Cardiac septum (tissue), 1 donor: Measurements from ENCODE around the gene SMOC2. TPM values are rescaled to one million over a fixed set of nuclear protein-coding genes. Genes with fewer than 3 reads are reported as not detected.

Experiments used
- DNase-seq: peaks from one replicate; pipeline ENCODE4 v3.0.0-alpha.2; 2020; ENCODE audit warnings: low spot score
- intact Hi-C: fragments of 100-400 bp; cut with DNase I; formaldehyde crosslinking; loops from one replicate; pipeline ENCODE4 v1.14.0; 2022
- total RNA-seq: library from RNA; stranded (reverse); fragmentation: NEBNext Ultra II Directional; extraction: Animal tissue kit (Norgen Biotek cat#: 25700); gene quantifications from one replicate; pipeline ENCODE4 v1.2.1, GENCODE V29; 2021
- donor health status: DM: no; HTN: no; CAD: no.

Gene SMOC2
- total RNA-seq, 1 donor from 2014 or later = 37.2 TPM

DNA sequence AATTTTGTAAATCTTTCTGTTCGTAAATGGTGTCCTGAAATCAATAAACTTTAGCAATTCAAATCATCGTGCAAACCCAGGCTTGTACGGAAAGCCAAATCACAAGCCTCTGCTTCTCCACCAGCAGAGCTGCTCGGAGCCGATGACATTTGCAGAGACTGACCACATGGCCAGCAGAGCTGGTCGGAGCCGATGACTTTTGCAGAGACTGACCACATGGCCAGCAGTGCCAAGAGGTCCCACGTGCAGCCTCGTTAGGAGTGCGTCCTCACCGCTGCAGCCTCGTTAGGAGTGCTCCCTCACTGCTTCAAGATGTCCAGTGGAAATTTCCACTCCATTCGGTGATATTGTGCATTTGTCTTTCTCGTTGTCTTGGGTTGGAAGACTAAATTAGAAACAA is 28.5 kb downstream of the SMOC2 start:
- DNase-seq = no peak
- intact Hi-C loops = no loop called here

DNA sequence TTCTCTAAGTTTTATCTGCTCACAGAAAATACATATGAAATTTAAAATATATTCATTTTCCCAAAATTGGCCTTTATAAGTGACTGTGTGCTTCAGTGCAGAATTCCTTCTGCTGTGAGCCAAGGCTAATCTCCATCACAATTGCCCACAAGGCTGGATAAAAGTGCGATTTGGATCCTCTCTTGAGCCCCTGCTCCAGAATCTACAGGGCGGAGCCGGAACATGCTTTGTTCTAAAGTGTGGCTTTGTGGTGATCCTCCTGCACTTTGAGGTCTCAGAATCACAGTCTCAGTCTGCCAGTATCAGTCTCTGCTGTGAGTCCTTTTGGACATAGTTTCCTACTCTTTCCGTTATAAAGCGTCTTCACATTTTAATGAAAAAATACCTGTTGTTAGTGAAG is 28.9 kb downstream of the SMOC2 start:
- intact Hi-C loops = no loop called here
- no peak for DNase-seq

GRCh38 chr6:168472363-168472762 is 31.4 kb downstream of the SMOC2 start:
- intact Hi-C loops = no loop called here
- no peak for DNase-seq

GRCh38 chr6:168473197-168473596 is 32.2 kb downstream of the SMOC2 start:
- DNase-seq = no peak
- intact Hi-C loops = no loop called here

DNA sequence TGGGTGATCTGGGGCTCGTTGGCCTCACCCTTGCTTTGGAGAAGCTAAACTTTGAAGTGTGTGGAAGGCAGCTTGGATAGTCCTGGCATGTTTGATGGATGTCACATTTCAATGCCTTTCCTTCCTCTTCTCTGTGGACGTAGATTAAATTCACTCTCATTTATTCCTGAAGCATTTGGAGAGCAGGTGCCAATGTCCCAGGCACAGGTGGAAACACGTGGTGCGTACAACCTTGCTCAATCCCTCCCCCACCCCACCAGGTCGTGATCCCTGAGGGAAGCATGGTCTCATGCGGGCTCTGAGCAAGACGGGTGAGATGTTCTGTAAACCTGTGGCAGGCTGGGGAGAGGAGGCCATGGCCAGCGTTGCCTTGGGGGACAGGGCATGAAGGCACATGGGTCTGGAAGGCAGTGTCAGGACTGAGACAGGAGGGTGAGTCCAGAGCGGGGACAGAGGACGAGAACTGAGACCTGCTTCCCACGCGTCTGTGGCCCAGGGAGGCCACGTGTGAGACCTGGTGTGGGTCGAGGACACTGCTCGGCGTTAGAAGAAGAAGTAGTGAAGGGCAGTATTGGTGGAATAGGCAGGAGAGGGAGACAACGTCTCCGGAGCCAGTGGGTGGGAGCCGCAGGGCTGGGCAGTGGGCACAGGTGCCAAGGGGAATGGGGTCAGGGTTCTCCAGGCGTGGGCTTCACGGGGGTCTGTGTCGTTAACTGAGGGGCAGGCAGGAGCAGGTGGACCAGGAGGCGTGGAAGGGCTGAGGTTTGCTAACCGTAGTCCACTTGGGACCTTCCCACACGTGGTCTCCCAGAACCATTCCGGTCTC is 34.4 kb downstream of the SMOC2 start:
- no peak for DNase-seq
- intact Hi-C loops = no loop called here

DNA sequence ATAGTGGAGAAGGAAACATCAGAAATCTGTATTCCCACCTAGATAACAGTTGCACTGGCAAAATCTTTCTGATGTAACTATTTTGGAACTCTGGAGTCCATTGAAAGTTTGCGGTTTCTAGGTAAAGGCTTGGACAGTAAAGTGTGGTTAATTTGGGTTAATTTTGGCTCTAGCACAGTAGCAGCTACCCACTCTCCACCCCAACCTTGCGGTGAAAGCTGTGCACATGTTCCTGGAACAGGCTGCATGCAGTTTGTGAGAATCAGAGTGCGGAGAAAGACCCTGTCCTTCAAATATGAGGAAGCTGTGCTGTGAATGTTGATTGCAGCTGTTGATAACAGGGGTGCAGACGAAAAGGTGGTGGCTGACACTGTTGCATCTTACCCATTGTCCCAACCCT is 38.4 kb downstream of the SMOC2 start:
- DNase-seq = no peak
- intact Hi-C loops = no loop called here

DNA sequence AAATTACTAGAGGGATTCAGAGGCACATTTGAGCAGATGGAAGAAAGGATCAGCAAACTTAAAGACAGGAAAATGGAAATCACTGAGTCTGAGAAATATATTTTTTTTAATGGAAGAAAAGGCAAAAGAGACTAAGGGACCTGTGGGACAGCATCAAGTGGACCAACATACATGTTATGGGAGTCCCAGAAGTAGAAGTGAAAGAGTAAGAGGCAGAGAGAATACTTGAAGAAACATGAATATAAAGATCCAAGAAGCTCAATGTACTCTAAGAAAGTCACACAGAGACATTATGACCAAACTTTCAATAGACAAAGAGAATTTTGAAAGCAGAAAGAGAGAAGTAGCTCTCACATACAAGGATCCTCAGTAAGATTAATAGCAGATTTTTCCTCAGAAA is 39.5 kb downstream of the SMOC2 start:
- DNase-seq = no peak
- intact Hi-C loops = no loop called here

DNA sequence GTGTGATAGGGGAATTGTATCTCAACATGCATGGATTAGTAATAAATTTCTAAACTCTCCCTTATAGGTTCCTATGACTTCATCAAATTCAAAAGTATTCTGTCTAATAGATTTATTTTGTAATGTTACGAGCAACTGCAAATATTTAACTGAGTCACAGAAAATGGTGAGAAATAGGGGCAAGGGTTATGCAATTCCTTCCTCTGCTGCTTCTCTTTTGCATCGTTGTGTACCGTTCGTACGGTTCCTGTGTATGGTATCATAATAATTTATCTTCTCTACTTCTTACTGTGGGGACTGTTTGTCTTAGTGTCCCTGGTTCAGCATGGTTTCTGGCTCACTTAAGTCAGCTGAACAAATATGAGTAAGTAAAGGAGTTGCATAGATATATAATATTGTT is 44.8 kb downstream of the SMOC2 start:
- intact Hi-C loops = no loop called here
- no peak for DNase-seq

- no peak for DNase-seq
- intact Hi-C loops = no loop called here
These were observed 49.8 kb downstream of the SMOC2 start for GRCh38 chr6:168490757-168491156.

DNA sequence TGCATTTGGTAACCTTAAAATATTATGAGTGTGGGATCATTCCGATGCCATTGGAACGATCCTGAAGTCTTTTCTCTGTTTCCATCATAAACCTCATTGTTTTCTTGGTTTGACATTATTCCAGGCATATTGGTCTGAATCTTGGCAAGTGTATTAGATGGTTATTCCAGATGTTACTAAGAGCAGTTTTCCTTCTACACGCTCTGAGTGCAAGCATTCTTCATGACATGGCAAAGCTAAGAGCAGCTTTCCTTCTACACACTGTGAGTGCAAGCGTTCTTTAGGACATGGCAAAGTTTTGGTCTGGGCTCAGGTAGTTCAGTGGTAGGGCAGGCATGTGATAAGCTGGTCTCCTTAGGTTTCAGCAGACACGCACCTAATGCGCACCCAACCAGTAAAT is 53.0 kb downstream of the SMOC2 start:
- intact Hi-C loops = no loop called here
- no peak for DNase-seq

DNA sequence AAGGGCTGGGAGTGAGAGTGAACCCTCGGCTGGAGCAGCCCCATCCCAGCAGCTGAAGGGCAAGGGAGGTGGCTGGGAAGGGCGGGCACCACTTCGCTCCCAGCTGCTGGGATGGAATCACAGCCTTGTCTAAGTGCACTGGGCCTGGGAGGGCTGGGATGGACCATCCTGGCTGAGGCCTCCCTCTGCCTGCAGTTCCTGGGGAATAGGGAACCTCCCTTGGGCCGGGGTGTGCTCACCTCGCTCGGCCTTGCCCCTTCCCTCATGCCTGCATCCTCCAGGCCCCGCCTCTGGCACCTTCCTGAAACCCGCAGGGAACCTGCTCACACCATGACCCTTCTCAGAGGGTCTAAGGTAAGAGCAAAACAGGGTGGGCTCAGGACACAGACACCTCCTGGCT is 53.7 kb downstream of the SMOC2 start:
- DNase-seq = no peak
- intact Hi-C loops = no loop called here

- intact Hi-C loops = no loop called here
- DNase-seq = no peak
These were observed 54.1 kb downstream of the SMOC2 start for GRCh38 chr6:168495133-168495532.

- intact Hi-C loops = no loop called here
These were observed 54.7 kb downstream of the SMOC2 start for GRCh38 chr6:168495636-168496035.

GRCh38 chr6:168496139-168496996 is 55.4 kb downstream of the SMOC2 start:
- intact Hi-C loops = no loop called here
- no peak for DNase-seq

More at GRCh38 chr6:168495636-168496035, 54.7 kb downstream of the SMOC2 start:
- DNase-seq = no peak

- intact Hi-C loops = no loop called here
- no peak for DNase-seq
These were observed 56.0 kb downstream of the SMOC2 start for GRCh38 chr6:168496997-168497331.

- intact Hi-C loops = no loop called here
- DNase-seq = no peak
These were observed 56.4 kb downstream of the SMOC2 start for GRCh38 chr6:168497381-168497780.

- DNase-seq = no peak
- intact Hi-C loops = no loop called here
These were observed 57.3 kb downstream of the SMOC2 start for GRCh38 chr6:168498161-168498843.

- no peak for DNase-seq
- intact Hi-C loops = no loop called here
These were observed 58.2 kb downstream of the SMOC2 start for GRCh38 chr6:168499045-168499650.

DNA sequence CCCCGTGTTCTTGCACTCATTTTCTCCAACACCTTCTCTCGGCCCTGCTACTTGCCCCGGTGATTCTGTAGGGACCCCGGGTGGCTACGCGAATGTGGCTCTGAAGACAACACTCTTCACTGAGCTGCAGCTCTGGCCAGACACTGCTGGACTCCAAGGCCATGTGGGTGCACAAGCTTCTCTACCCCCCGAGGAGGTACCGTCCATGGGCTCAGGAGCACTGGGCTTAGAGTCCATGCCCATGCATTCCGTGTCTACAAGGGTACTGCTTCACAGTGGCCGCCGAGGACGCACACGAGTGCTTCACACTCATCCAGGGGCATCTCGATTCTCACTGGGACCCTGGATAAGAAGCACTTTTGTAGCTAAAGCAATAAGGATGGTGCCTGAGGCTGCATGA is 59.5 kb downstream of the SMOC2 start:
- DNase-seq = no peak
- intact Hi-C loops = no loop called here

GRCh38 chr6:168501561-168501960 is 60.6 kb downstream of the SMOC2 start:
- DNase-seq = no peak
- intact Hi-C loops = no loop called here
